Hepatocyte (in vitro differentiated cells): Measurements from ENCODE around the gene CLDN18.

ENCODE experiments used
- EZH2 ChIP-seq: fragments of 200-600 bp; sonication (generic); IDR thresholded peaks from 2 replicates; pipeline ENCODE4 v1.6.1; 2016; ENCODE audit warnings: antibody characterized with exemption, mild to moderate bottlenecking, borderline replicate concordance
- EZH2phosphoT487 ChIP-seq: fragments of 200-600 bp; sonication (generic); IDR thresholded peaks from one replicate; pipeline ENCODE4 v1.6.1; 2018; ENCODE audit warnings: antibody characterized with exemption, mild to moderate bottlenecking, low read depth, moderate library complexity; ENCODE audit not compliant: unreplicated experiment, severe bottlenecking
- TF ChIP-seq, protein P1 (sequence below): fragments of 200-600 bp; sonication (generic); IDR thresholded peaks from 2 replicates; pipeline ENCODE4 v1.5.1; 2016; ENCODE audit warnings: antibody characterized with exemption, mild to moderate bottlenecking; ENCODE audit not compliant: poor library complexity

DNA sequence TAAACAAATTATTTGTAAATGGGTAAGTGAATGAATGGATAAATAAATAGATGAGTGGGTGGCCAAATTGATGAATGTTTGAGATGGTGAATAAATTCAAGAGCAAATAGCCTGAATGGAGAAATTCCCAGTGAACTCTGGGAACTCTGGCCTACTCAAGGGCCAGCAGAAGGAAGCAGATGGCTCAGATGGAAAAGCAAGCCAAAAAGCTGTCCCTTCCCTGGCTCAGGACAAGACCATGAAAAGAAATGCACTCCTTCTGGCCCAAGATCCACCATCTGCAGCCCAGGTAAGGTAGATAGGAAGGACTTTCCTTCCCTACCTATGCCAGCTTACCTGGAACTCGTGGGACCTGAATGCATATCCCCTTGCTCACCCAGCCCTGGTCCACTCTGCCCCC lies 37.6 kb upstream of the CLDN18 start:
- TF ChIP-seq, protein P1, sequence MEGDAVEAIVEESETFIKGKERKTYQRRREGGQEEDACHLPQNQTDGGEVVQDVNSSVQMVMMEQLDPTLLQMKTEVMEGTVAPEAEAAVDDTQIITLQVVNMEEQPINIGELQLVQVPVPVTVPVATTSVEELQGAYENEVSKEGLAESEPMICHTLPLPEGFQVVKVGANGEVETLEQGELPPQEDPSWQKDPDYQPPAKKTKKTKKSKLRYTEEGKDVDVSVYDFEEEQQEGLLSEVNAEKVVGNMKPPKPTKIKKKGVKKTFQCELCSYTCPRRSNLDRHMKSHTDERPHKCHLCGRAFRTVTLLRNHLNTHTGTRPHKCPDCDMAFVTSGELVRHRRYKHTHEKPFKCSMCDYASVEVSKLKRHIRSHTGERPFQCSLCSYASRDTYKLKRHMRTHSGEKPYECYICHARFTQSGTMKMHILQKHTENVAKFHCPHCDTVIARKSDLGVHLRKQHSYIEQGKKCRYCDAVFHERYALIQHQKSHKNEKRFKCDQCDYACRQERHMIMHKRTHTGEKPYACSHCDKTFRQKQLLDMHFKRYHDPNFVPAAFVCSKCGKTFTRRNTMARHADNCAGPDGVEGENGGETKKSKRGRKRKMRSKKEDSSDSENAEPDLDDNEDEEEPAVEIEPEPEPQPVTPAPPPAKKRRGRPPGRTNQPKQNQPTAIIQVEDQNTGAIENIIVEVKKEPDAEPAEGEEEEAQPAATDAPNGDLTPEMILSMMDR = no peak
- TF ChIP-seq EZH2phosphoT487 = no peak
- no peak for TF ChIP-seq EZH2
